ENCODE data around the gene PARP15. TPM values are rescaled to one million over a fixed set of nuclear protein-coding genes. Genes with fewer than 3 reads are reported as not detected.

The PARP15 gene
- total RNA-seq, 1 donor = 0.72 TPM

- TF ChIP-seq CTCF (IDR thresholded peaks at IDR 0.05; ENCODE audit: insufficient read depth, low read length) = no peak
- no peak overlapping the region for H3K4me3 ChIP-seq (ENCODE audit: low read depth, low read length)
Measured at GRCh38 chr3:122538956-122539490, 38.4 kb upstream of the PARP15 start.

GRCh38 chr3:122546151-122546550 is 31.3 kb upstream of the PARP15 start:
- TF ChIP-seq CTCF (IDR thresholded peaks at IDR 0.05; ENCODE audit: insufficient read depth, low read length) = no peak
- DNase-seq (ENCODE audit: low read depth) = no peak

More at GRCh38 chr3:122538956-122539490, 38.4 kb upstream of the PARP15 start:
- DNase-seq (ENCODE audit: low read depth) = no peak

GRCh38 chr3:122548076-122548475 is 29.4 kb upstream of the PARP15 start:
- no peak for DNase-seq (ENCODE audit: low read depth)
- TF ChIP-seq CTCF (IDR thresholded peaks at IDR 0.05; ENCODE audit: insufficient read depth, low read length) = no peak
- H3K4me3 ChIP-seq (ENCODE audit: low read depth, low read length) = no peak overlapping the region

More at GRCh38 chr3:122546151-122546550, 31.3 kb upstream of the PARP15 start:
- no peak overlapping the region for H3K4me3 ChIP-seq (ENCODE audit: low read depth, low read length)

- DNase-seq (ENCODE audit: low read depth) = no peak
- H3K4me3 ChIP-seq (ENCODE audit: low read depth, low read length) = no peak overlapping the region
- TF ChIP-seq CTCF (IDR thresholded peaks at IDR 0.05; ENCODE audit: insufficient read depth, low read length) = no peak
Measured at GRCh38 chr3:122548619-122549018, 28.8 kb upstream of the PARP15 start.

- no peak for DNase-seq (ENCODE audit: low read depth)
- no peak for TF ChIP-seq CTCF (IDR thresholded peaks at IDR 0.05; ENCODE audit: insufficient read depth, low read length)
- H3K4me3 ChIP-seq (ENCODE audit: low read depth, low read length) = no peak overlapping the region
Measured at GRCh38 chr3:122553171-122553570, 24.3 kb upstream of the PARP15 start.

GRCh38 chr3:122555275-122556071 is 22.0 kb upstream of the PARP15 start:
- no peak for TF ChIP-seq CTCF (IDR thresholded peaks at IDR 0.05; ENCODE audit: insufficient read depth, low read length)
- no peak overlapping the region for H3K4me3 ChIP-seq (ENCODE audit: low read depth, low read length)
- DNase-seq (ENCODE audit: low read depth) = peak; percentile 59

Measured in fibroblast of the aortic adventitia (primary cell).